ENCODE data around the gene NGDN.
"Not testable (repeated sequence)": the region's sequence is repeated elsewhere in the genome, so short reads cannot be mapped to it uniquely, and the experiment has no call there.

The NGDN gene, protein sequence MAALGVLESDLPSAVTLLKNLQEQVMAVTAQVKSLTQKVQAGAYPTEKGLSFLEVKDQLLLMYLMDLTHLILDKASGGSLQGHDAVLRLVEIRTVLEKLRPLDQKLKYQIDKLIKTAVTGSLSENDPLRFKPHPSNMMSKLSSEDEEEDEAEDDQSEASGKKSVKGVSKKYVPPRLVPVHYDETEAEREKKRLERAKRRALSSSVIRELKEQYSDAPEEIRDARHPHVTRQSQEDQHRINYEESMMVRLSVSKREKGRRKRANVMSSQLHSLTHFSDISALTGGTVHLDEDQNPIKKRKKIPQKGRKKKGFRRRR

DNA sequence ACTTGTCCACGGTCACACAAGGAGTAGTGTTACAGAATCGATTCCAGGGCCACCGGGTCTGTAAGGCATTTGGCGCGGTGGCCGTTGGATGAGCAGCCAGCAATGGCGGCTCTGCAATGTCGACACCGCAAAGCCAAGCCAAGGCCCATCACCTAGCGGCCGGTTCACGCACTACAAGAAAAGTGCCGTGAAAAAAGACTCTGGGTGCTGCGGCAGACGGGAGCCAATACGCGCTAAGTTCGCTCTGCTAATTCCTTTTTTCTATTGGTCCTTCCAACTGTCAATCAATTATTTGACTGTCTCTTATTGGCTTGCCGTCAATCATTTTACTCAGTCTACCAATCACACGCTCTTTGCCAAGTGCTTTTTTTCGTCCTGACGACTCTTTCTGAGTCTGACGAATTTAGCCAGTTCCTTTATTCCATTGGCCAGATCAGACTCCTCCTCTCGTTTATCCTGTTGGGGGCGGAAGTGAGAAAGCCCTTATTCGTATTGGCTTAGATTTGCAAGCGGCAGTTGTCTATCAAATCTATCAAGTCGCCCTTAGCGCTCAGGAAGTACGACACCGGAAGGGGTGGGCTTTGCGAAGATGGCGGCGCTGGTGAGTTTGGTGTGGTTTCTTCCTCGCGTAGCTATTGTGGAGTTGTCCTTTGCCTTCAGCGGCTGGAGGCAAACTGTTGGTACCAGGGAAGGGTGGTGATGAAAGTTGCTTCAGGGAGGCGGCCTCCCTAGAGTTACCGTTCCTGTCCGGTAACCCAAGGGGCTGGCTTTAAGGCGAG, at the start of gene NGDN:
NGDN (plus strand) TSS at position 577 of the 779 bp plus-strand sequence; CDS start at position 590, 13 bp downstream.
- DNase-seq (ENCODE audit: low read depth): peak; percentile 81

DNA sequence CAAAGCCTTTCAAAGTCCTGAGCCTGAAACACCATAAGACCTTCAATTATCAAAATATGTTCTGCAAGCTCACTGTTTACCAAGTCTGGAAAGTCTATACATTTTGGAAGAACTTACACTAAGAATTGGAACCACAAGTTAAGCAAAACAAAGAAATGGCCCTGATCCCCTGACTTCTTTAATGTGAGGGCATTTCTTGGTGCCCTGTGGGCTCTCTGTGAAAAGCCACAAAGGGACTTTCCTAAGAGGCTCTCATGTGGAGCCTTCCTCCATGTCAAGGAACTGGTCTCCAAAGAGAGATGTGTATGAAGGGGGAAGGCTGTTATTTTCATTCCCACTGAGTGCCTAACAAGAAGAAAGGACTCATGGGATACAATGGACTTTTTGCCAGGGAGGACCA, 47.9 kb upstream of the NGDN start:
- no peak for DNase-seq (ENCODE audit: low read depth)

DNA sequence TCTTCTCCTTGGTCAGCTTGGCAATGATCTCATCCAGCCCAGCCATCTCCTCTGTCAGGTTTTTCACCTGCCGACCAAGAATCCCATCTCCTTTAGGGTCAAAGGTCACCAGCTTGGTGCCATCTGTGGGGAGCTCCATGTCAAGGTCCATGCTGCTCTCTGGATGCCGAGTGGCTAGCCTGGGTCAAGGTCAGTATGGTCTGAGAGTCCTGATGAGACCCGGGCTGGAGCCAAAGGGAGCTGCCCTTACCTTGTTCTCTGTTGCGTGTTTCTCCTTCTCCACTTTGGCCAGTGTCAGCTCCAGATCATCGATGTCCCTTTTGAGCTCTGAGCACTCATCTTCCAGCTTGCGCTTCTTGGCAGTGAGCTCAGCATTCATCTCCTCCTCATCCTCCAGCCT, 45.8 kb upstream of the NGDN start:
- DNase-seq (ENCODE audit: low read depth): no peak

DNA sequence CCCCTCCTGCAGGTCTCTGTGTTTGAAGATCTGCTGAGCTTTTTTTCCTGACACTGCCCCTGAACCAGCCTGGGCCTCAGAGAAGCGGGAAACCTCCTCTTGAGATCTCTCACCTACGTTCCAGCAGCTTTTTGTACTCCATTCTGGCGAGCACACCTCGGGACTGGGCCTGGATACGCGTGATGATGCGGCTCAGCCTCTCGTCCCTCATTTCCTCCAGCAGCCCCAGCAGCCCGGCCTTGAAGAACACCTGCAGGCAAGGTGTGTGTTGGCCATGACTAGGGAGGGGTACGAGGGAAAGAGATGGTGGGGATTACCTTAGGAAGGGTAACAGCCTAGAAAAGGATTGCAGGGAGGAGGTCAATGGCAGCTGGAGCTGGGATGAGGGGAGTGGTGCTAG, 44.3 kb upstream of the NGDN start:
- no peak for DNase-seq (ENCODE audit: low read depth)

DNA sequence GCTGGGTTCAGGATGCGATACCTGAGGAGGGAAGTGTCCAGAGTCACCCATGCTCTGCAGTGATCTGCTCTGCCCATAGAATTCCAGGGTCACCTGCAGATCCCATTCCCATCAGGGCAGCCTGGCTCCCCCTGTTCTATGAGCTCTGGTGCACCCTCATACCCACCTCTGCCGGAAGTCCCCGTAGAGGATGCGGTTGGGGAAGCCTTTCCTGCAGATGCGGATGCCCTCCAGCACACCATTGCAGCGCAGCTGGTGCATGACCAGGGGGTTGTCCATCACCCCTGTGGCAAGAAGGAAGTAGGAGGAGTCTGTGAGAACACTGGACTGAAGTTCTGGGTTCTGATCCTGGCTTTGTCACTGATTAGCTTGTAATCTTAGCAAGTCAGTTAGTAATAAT, 43.7 kb upstream of the NGDN start:
- not testable (repeated sequence) for DNase-seq (ENCODE audit: low read depth)

DNA sequence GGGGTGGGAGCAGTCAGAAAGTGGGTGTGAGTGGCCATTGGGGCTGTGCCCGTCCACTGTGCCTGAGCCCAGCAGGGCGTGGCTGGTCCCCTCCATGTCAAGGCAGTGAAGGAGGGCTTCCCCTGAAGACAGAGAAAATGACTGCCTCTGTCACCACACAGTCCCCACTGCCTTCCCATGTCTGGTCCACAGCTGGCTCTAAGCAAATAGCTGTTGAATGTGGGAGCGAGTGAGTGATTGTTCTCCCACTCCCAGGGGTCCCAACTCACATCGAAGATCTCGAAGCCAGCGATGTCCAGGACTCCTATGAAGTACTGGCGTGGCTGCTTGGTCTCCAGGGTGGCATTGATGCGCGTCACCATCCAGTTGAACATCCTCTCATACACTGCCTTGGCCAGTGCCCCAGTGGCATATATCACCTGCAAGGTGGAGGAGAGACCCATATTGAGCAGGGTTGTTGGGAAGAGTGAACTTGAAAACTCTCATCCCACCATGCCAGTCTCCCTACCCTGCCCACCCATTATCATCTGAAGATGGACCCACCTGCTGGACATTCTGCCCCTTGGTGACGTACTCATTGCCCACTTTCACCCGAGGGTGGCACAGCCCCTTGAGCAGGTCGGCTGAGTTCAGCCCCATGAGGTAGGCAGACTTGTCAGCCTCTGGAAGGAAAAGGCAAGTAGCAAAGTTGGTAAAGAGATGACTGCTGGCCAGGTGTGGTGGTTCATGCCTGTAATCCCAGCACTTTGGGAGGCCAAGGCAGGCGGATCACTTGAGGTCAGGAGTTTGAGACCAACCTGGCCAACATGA, 40.6 kb upstream of the NGDN start:
- DNase-seq (ENCODE audit: low read depth): no peak

DNA sequence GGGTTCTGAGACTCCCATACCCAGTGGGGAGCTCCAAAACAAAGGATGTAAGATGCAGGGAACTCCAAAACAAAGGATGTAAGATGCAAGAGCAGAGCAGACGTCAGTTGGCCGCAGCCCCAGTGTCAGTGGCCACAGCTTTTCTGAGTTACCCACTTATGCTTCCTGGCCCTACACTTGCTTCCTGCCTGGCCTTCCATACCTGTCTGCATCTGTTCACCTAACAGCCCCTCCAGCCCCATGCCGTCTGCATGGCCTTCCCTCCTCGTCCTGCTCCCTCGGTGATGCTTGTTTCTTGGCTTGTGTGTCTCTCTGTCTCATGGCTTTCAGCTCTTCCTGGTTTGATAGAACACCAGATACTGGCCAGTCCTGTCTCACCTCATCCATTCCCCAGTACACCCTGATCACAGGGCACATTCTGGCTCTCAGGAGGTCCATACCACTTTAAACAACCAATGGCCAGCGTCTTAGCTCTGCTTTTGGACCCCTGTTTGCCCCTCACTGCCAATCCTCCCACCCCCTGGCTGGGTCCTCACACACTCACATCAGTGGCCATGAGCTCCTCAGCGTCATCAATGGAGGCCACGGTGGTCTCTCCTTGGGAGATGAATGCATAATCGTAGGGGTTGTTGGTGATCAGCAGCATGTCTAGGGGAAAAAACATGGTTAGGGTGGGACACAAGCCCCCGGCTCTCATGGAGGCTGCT, 39.3 kb upstream of the NGDN start:
- DNase-seq (ENCODE audit: low read depth): no peak

DNA sequence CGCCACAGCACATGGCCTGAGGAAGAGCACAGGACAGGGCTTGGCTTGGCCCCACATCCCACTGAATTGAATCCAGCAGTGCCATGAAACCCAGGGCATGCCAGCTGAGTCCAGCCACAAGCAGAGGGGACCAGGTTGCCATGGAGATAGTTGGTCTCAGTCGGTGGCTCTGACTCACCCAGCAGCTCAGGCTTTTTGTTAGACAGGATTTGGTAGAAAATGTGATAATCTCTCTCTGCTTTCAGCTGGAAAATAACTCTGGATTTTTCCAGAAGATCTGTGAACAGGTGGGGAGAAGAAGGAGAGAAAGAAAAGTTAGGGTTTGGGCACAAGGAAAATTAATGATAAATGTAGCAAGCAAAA, 38.8 kb upstream of the NGDN start:
- DNase-seq (ENCODE audit: low read depth): no peak

DNA sequence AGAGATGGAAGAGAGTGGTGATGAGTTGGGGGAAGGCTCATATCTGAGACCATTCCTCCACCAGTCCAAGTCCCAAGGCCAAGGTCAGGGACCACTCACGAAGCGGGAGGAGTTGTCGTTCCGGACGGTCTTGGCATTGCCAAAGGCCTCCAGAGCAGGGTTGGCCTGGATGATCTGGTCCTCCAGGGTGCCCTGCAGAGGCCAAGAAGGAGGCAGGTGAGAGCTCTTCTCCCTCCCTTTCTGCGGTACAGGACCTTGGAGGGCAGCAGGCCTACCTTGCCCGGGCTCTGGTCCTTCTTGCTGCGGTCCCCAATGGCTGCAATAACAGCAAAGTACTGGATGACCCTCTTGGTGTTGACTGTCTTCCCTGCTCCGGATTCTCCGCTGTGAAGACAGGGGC, 38.0 kb upstream of the NGDN start:
- no peak for DNase-seq (ENCODE audit: low read depth)

DNA sequence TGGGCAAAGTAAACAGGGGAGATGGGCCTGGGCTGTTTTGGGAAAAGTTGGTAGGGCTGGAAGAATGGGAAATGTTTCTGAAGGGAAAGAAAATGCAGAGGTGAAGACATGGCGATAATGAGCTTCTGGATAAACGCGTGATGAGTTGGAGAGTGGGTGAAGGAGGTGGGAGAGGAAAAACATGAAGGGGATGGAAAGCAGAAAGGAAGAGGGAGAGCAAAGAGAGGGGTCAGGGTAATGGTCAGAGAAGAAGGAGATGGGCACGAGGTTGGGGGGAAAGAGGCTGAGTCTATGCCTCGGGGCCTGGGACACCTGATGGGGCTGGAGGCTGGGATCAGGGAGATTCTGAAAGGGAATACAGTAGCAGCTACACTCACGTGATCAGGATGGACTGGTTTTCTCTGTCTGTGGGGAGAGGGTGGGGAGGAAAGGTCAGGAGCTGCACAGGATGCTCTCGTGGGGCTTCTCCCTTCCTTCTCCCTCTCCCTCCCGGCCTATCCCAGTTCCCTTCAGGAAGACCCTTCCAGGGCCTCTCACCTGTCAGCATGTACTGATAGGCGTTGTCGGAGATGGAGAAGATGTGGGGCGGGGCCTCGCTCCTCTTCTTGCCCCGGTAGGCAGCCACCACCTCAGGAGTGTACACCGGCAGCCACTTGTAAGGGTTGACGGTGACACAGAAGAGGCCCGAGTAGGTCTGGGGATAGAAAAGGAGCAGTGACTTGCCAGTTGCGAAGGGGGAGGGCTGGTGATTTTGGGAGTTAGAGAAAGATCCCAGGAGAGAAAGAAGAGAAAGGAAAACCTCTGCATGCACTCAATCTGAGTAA, 37.2 kb upstream of the NGDN start:
- no peak for DNase-seq (ENCODE audit: low read depth)

DNA sequence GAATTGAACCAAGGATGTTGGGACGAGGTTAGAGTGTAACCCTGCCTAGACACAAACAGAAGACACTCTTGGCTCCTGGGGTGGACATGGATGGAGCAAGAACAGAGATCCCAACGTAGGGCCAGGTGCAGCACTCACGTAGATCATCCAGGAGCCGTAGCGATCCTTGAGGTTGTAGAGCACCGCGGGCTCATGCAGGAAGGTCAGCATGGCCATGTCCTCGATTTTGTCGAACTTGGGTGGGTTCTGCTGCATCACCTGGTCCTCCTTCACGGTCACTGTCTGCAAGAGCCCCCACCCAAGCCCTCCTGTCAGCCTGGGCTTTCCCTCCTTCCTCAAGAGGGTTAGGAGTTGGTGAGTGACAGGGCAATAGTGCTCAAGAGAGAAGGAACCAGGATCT, 36.6 kb upstream of the NGDN start:
- DNase-seq (ENCODE audit: low read depth): no peak

DNA sequence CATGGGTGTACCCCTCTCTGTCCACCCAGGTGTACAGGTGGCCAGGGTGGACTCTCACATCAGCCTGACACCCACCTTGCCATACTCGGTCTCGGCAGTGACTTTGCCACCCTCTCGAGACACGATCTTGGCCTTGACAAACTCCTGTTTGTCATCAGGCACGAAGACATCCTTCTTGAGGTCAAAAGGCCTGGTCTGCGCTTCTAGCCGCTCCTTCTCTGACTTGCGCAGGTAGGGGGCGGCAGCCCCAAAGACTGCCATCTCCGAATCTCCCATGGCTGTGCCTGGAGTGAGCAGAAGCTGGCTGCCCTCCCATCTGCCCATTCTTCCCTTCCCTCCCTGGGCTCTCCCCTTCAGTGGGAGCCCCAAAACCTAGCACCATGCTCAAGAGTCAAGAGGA, 36.0 kb upstream of the NGDN start:
- no peak for DNase-seq (ENCODE audit: low read depth)

DNA sequence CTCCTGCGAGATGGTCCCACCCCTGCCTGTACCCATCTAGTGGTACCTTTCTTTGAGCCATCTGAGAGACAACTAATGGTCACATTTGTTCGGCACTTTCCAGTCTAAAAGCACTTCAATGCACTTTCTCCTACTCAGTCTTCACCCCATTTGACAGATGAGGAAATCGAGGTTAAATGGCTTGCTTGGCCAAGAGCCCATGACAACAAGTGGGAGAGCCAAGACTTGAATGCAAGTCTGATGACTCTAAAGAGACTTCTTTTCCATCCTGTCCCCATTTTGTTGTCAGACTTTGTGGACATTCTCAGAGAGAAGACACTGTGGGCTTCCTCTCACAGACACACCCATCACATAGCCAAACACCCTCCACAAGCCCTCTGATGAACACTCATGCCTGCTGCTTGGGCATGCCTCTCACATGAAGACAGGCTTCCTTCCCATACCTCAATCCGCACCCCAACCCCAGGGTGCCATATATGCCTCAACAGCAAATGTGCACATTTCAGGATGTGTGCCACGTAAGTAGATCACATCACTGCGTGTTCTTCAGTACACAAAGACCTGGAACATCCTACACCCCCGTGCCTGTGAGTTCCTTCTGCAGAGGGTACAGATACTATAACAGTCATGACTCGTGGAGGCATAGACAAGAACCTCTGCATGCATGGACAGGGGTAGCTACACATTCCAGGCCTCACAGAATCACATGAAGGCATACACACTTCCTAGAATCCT, 34.8 kb upstream of the NGDN start:
- DNase-seq (ENCODE audit: low read depth): no peak

DNA sequence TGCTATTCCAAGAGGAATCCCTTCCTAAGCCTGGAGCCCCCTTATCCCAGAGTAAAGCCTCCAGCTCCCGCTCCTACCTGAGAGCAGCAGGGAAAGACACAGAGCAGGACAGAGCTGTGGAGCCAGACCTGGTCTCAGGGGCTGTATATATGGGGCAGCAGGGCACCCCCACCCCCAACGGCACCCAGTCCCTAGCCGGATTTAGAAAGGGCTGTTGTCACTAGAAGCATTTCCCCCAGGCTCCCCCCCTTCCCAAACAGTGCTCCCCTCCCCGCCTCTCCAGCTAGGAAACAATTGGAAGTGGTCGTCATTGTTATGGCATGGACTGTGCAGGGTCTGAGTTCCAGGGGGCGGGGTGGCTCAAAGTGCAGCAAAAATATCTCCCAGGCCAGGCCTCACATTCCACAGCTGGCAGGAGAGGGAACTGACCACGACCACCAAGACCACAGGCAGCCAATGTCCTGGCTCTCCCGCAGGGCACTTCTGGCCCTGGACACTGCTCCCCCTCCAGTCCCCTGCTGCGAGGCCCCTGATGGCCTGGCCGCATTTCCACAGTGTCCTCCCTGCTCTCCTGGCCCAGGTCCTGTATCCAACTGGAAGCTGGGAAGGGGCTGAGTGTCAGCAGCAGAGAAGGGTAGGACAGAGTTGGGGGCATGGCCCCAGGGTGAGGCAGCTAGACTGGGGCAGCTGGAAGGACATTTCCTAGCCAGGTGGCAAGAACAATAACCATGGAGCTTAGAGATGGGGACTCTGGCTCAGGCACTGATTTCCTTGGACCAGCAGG, 33.8 kb upstream of the NGDN start, which contains the start of gene MYH7:
MYH7 (minus strand) TSS at position 118 of the 784 bp plus-strand sequence. CDS start 1,928 bp downstream, outside the sequence.
- DNase-seq (ENCODE audit: low read depth): no peak

DNA sequence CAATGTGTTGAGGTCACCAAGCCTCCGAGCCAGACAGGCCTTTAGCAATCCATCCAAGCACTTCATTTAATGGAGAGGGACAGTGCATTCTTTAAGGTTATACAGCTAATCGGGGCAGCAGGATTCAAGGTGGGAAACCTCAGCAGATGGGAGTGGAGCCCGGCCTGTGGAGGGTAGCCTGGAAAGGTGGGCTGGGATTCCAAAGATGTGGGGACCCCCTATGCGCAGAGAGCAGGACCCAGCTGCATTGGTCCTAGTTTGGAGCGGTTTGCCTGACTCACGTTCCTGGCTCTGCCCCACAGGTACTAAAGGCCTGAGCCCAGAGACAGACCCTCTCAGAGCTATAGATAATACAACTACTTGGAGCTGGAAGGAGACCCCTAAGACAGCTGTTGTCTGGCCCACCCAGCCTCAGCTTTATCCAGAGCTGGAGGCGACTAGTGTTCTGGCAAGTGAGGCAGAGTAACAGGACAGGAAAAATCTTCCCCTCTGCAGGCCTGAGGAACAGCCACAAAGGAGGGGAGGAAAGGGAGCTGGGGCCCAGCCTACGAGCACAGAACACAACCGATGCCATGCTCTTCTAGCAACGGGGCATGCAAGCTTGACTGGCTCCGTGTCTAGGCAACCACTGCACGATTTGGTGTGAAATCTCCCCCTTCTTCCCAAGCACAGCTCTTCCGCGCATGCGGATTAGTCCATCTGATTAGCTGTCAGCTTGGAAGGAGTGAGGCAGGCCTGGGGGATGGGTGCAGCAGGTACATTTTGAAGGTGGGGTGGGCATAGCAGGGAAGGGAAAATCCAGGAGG, 33.0 kb upstream of the NGDN start:
- no peak for DNase-seq (ENCODE audit: low read depth)

DNA sequence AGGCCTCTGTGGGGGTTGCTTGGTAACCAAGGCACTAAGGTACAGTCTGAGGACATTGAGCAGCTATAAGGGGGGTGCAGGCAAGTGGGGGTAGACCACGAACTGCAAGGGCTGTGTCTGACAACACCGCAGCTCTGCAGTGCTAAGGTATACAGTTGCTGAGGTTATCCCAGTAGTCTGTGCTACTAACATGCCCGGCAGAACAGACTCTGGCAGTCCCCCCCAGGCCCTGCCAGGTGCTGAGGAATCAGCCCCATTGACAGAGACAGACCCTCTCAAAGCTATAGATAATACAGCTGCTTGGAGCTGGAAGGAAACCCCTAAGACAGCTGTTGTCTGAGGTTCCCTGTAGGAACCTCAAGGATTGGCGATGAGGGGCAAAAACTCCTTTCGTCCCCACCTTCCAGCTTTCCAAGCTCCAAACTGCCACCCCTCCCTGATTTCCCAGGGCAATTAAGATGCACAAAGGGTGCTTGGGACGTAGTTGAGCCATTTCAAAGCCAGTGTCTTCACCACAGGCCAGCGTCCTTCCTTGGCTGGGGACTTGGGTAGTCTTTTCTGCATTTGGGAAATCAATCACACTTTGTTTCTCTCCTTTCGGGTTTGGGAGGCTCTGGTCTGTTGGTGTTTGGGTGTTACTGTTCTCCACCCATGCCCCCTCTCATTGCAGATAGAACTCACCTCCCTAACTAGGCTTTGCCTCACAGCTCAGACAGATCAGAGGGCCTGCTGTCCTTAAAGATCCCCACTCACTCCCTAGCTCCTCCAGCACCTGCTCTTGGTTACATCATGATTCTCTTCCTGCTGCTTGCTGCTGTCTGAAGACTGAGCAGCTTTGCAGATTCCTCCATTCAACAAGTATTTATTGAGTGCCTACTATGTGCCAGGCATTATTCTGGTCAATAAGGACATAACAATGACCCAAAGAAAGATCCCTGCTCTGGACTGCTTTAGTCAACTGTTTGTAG, 32.1 kb upstream of the NGDN start:
- no peak for DNase-seq (ENCODE audit: low read depth)

DNA sequence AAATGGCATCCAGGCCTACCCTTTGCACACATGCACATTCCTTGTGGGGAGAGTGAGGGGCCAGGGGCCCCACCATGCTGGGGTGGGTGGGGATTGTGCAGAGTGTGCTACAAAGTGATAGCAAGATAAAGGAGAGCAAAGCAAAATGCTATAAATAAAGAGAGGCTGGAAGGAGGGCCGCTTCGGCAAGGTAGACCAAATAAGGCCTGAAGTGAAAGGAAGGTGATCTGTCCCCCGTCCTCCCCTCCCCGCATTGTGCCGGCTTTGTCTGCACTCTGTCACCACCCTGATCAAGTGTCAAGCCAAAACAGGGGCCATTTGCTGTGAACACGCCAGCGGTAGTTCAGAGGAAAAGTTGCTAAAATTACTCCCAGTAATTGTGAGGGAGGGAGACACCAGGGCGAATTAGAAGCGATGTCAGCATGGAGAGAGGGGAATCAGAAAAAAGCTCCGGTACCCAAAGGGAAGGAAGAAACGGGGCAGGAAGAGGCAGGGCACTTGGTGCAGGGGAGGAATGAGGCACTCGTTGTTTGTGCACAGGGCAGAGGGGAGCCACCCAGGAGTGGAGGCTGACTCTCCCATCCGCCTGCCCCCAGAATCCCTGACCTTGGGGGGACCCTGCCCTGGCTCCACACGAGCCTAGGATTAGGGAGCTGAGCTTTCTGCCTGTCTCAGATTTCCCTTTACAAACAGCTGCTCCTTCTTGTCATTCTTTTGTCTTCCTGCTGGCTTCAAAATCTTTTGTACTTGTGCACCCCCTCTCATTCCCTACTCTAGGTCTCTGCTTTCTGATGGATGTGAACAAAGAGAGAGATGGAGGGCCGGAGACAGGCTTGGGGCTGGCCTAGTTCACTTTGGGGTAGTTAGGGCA, 31.2 kb upstream of the NGDN start:
- DNase-seq (ENCODE audit: low read depth): no peak
